ENCODE results near the gene IRGQ.

IRGQ gene

DNA sequence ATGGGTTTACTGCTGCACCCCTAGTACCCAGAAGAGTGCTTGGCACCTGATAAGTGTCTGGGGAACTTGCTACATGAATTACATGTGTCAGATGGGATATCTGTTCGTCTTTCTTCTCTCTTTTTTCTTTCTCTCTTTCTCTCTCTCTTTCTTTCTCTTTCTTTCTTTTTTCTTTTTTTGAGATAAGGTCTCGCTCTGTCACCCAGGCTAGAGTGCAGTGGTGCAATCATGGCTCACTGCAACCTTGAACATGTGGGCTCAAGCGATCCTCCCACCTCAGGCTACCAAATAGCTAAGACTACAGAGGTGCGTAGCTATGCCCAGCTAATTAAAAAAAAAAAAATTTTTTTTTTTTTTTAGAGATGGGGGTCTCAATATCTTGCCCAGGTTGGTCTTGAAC is 37.6 kb upstream of the IRGQ start:
- TF ChIP-seq GATA3 (IDR thresholded peaks at IDR 0.05; ENCODE audit: low read depth, low read length) (no peak), GATA2 (IDR thresholded peaks at IDR 0.05; ENCODE audit: low read depth, low read length) (no peak)

DNA sequence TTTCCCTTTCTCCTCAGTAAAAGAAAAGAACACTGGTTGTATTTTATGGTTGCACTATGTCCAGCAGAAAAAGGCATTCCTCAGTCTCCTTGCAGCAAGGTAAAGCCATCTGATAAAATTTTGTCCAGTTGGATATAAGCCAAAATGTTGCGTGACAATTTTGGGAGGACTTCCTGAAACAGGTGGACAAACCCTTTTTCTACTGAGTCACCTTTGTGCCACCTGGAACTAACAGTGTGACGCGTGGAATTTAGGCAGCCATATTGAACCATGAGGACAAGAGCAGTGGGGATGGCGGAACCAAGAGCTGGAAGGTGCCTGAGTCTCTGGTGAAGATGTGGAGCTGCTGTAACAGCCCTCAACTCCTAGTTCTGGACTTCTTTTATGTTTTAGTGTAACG is 35.6 kb upstream of the IRGQ start:
- TF ChIP-seq GATA3 (IDR thresholded peaks at IDR 0.05; ENCODE audit: low read depth, low read length) = no peak
- no peak for TF ChIP-seq GATA2 (IDR thresholded peaks at IDR 0.05; ENCODE audit: low read depth, low read length)

DNA sequence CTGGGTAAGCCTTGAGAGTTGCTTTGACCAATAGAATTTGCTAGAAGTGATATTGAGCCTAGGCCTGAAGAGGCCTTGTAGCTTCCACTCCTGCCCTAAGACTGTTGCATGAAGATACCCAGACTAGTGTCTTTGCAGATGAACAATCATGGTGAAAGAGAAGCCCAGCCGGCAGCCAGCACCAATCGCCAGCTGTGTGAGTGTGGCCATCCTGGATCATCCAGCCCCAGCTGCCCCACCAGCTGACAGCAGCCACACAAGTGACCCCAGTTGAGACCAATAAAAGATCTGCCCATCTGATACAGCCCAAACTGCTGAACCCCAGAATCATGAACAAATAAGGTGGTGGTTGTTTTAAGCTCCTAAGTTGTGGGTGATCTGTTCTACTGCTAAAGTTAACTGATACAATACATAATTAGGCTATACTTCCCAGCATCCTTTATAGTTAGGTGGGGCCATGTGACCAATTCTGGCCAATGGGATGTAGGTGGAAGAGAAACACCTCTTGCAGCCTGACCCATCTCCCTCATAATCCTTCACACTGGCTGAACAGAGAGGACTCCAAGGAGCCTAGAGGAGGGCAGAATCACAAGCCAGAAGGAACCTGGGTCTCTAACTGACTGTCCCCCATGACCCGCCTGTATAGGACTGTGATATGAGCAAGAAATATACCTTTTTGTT is 32.9 kb upstream of the IRGQ start:
- TF ChIP-seq GATA2 (IDR thresholded peaks at IDR 0.05; ENCODE audit: low read depth, low read length) (no peak), GATA3 (IDR thresholded peaks at IDR 0.05; ENCODE audit: low read depth, low read length) (no peak)

DNA sequence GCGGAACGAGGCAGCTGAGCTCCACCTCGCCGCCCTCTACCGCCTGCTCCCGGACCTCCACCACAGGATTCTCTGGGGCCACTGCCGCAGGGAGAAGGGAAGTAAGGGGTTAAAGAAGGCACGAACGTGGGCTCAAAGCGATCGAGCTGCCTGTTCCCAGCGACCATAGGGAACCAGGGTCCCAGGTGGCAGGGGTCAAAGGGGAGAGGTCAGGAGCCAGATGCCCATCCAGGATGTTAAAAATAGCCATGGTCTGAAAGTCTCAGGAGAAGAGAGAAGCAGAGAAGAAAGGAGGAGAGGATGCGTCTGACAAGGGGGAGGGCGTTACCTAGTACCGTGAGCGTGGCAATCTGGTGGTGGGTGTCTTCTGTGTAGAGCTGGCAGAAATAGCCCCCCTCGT is 30.9 kb upstream of the IRGQ start:
- TF ChIP-seq GATA3 (IDR thresholded peaks at IDR 0.05; ENCODE audit: low read depth, low read length) (no peak), GATA2 (IDR thresholded peaks at IDR 0.05; ENCODE audit: low read depth, low read length) (no peak)

DNA sequence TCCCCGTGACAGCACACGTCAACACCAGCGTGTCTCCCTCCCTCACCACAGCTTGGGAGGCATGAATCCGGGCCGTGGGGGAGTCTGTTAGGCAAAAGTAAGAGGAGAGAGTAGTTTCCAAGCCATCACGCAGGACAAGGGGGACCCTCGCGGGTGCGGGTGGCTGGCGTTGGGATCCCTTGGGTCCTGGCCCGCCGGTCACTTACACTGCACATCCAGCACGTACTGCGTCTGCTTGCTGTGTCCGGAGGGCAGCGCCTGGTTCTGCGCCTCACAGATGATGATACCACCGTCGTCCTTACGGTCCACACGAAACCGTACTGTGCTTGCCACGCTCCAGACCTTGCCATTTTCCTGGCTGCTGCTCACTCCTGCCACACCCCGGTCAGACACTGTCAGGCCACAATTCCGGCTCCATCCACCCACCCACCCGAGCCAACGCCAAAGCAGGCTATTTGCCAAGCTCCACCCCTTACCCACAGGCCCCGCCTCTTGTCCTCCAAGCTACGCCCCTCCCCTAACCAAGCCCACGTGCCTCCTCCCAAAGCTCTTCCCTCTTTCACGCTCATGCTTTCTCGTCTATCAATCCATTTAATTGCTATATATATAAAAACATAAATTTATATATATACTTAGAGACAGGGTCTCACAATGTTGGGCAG is 30.1 kb upstream of the IRGQ start:
- no peak for TF ChIP-seq GATA3 (IDR thresholded peaks at IDR 0.05; ENCODE audit: low read depth, low read length)
- no peak for TF ChIP-seq GATA2 (IDR thresholded peaks at IDR 0.05; ENCODE audit: low read depth, low read length)

DNA sequence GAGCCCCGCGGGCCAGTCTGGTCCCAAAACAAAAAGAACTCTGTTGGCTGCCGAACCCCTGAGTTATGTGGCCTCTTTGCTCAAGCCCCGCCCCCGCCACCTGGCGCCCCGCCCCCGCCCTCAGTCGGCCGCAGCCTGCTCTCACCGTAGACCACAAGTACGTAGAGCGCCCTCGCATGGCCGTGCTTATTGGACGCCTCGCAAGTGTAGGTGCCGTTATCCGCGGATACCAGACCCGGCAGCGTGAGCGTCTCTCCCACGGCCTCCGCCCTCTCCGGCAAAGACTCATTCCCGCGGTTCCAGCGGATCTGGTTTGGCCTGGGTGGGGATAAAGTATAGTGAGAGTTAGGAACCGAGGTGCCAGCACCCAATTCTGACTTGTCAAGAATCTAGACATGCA is 29.0 kb upstream of the IRGQ start:
- TF ChIP-seq GATA3 (IDR thresholded peaks at IDR 0.05; ENCODE audit: low read depth, low read length) = no peak
- TF ChIP-seq GATA2 (IDR thresholded peaks at IDR 0.05; ENCODE audit: low read depth, low read length) = no peak

DNA sequence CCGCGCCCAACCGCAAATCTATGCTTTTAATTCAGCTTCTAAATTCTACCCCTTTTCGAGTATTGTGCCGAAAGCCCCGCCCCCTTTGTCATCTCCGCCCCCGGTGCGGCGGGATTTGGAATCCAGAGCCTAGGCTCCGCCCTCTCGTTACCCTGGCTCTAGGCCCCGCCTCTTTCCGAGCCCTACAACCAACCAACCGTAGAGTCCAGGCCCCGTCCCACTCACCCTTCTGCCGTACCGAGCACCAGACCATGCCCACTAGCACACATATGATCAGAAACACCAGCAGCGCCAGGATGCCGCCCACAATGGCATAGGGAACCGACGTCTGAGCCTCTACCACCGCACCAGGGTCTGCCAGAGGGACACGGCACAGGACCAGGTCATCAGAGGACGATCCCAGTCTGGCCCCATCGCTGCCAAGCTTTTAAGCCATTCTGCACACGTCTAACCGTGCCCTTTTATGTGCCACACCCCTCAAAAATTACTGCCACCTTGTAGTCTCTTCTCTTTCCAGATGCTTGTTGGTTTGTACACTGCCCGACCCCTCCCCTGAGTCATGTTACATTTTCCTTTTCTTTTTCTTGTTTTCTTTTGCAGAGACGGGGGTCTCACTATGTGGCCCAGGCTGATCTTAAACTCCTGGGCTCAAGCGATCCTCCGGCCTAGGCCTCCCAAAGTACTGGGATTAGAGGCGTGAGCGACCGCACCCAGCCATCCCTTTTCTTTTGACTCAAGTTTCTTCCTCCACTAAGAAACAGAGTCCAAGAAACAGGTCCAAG is 28.1 kb upstream of the IRGQ start:
- TF ChIP-seq GATA2 (IDR thresholded peaks at IDR 0.05; ENCODE audit: low read depth, low read length) (no peak), GATA3 (IDR thresholded peaks at IDR 0.05; ENCODE audit: low read depth, low read length) (no peak)

DNA sequence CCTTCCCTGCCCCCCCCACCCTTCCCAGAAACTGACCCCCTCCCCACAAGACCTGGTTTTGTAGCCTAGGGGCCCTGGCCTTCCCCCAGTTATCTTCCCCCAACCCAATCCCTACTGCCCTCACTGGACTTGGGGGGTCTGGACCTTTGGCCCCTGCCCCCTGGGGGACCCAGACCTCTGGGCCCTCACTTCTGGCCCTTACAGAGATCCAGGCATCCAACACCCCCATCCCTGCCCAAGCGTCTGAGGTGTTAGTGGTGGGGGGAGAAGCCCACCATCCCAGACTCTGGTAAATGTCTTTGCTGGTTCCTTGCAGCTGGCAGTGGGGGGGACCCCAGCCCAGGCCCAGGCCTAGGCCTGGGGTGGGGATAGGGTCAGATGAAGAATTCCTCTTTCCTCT is 27.0 kb upstream of the IRGQ start:
- no peak for TF ChIP-seq GATA2 (IDR thresholded peaks at IDR 0.05; ENCODE audit: low read depth, low read length)
- TF ChIP-seq GATA3 (IDR thresholded peaks at IDR 0.05; ENCODE audit: low read depth, low read length) = no peak

DNA sequence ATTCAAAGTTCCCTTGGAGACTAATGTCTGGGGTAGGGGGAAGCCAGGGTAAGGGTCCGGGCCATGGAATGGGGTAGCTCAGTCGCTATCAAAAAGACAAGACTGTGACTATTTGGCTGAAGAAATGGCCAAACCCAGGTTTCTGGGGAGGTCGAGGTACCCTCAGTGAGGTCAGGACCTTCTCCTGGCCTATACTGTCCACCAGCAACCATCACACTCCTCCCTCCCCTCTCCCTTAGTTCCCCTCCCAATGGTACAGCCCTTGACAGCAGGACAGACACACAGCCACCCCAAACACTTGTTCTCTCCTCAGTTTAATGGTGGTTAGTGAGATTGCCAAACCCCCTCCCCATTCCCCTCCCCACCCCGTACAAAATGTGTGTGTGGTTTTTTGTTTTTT is 26.1 kb upstream of the IRGQ start:
- TF ChIP-seq GATA2 (IDR thresholded peaks at IDR 0.05; ENCODE audit: low read depth, low read length) (no peak), GATA3 (IDR thresholded peaks at IDR 0.05; ENCODE audit: low read depth, low read length) (no peak)

DNA sequence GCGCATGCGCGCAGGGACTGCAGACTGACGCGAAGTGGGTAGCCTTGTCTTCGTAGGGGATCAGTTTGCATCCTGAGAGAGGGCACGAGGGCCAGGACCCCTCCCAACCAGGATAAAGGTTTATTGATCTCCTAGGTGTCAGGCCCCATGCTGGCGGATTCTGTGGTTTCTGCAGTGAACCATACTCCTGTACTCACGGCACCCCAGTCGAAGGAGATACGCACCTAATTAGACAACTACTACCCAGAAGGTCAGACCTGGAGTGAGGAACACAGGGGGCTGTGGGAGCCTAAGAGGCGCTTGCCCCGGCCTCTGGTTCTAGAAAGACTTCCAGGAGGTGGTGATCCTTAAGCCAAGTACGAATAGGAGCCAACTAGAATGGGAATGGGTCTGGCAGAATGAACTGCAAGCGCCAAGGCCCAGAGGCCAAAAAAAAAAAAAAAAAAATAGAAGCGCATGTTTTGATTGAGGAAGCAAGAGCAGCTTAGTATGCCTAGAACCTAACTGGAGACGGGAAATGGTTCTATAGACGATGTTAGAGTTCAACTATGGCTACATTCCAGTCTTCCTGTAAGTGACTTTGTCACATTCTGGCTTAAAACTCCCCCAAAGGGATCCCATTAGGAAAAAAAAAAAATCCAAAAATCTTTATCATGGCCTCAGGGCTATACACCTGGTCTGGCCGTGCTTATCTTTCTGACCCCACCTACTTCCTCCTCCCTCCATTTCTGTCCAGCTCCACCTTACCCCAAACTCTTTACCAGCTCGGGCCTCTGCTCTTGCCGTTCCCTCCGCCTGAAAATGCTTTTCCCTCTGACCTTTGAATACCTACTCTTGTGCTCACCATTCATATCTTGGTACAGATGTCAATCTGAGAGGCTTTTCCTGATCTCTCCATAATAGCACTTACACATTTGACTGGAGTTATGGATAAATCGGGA is 24.4 kb upstream of the IRGQ start:
- TF ChIP-seq GATA3 (IDR thresholded peaks at IDR 0.05; ENCODE audit: low read depth, low read length) (no peak), GATA2 (IDR thresholded peaks at IDR 0.05; ENCODE audit: low read depth, low read length) (no peak; the same call in 1 of the 2 replicates)

DNA sequence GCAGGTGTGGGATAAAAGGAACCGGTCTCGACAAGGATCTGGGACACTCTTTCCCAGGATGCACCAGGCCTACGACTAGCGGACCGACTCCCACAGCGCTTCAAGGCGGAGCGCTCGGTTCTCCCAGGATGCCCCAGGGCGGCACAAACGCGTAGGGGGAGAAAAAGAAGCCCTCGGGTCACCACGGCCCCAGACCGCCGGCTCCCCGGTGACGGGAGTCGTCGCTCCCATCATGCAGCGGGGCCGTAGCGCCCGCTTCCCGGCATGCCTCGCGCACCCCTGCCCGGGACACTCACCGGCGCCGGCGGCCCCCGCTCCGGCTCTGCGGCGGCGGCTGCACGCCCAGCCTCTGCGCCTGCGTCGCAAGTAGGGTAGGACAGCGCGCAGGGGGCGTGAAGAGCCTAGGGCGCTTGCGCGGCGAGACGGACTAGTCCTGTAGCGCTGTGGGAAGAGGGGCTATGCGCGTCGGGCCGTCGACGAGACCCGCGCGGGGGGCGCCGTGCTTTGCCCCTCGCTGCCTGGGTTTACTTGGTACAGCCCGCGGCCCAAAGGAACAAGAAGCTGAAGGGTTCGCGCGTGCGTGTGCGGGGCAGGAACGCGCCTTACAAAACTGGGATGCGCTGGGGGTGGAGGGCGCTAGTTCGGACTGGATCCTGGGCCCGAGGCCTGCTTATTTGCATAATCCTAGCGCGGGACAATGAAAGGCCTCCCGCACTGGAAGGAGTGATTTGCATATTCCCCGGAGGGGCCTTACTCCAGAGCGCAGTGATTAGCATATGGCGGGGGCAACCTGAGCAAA is 23.5 kb upstream of the IRGQ start, which contains the start of gene ZNF428:
ZNF428 (minus strand) TSS at position 368 of the 799 bp plus-strand sequence. CDS start 5,325 bp downstream, outside the sequence.
- 0 out of 2 replicates have a peak, but pooled peaks have one; percentile 41 for TF ChIP-seq GATA2 (IDR thresholded peaks at IDR 0.05; ENCODE audit: low read depth, low read length)
- no peak for TF ChIP-seq GATA3 (IDR thresholded peaks at IDR 0.05; ENCODE audit: low read depth, low read length)

DNA sequence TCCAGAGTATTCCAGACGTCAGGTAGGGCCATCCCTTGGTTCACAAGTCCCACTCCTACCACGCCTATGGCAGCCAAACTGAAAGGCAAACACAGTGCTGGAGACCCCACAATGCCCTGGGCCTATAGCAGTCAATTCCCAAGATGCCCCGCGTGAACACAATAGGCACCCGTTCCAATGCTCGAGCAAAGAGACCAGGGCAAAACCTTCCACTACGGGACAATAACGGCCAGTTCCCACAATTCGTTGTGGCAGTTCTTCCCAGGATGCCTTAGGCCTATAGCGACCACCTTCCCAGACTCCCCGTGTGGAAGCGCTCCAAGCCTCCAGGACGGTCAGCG is 23.0 kb upstream of the IRGQ start:
- TF ChIP-seq GATA2 (IDR thresholded peaks at IDR 0.05; ENCODE audit: low read depth, low read length) (no peak), GATA3 (IDR thresholded peaks at IDR 0.05; ENCODE audit: low read depth, low read length) (no peak)

DNA sequence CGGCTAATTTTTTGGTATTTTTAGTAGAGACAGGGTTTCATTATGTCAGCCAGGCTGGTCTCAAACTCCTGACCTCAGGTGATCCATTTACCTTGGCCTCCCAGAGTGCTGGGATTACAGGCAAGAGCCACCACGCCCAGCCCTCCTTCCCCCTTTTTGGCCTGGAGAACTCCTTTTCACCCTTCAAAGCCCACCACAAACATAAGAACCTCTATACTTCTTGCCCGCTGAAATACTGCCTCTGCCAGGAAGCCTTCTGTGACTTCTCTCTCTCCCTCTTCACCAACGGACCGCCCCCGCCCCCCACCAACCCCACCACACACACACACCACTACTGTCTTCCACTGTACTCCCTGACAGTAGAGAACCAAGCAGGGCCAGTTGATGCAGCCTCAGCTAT is 21.0 kb upstream of the IRGQ start:
- TF ChIP-seq GATA3 (IDR thresholded peaks at IDR 0.05; ENCODE audit: low read depth, low read length) (no peak), GATA2 (IDR thresholded peaks at IDR 0.05; ENCODE audit: low read depth, low read length) (no peak)

Data from SH-SY5Y (cell line).